HepG2 (cell line): ENCODE data around the gene EIF2B1. TPM values are rescaled to one million over a fixed set of nuclear protein-coding genes. Genes with fewer than 3 reads are reported as not detected.

Experiments used
- ATAC-seq: fragments of 200-7000 bp; cut with Tn5 transposase; 3 replicates; pipeline ENCODE4 v1.9.1; 2020; ENCODE audit warnings: mild to moderate bottlenecking, moderate library complexity
- BruUV-seq: library from RNA; stranded (reverse); fragments of 400-500 nt; replicated peaks from 2 replicates; lab custom pipeline; 2021; lab: Mats Ljungman, UMichigan
- CTCF ChIA-PET: fragments of 300-600 bp; formaldehyde crosslinking; extraction: SDS; loops from one replicate; lab custom pipeline; 2021; ENCODE audit warnings: low total read pairs, inconsistent platforms, low intra/inter-chr PET ratio; lab: Yijun Ruan, JAX
- POLR2A ChIA-PET: fragments of 350-600 bp; sonication (Branson Sonifier 250); formaldehyde crosslinking; loops from one replicate; lab custom pipeline; 2020; ENCODE audit warnings: antibody characterized with exemption, inconsistent platforms; lab: Yijun Ruan, JAX
- DNase-seq: peaks from one replicate; pipeline ENCODE4 v3.0.0-alpha.2; 2015; ENCODE audit warnings: low spot score
- FAIRE-seq: peaks from 3 replicates; lab custom pipeline; 2011; peaks lifted over from hg19 to GRCh38; lab: Jason Lieb, UNC
- H2AFZ ChIP-seq: one replicate; pipeline ENCODE4 v1.6.1; 2011; ENCODE audit warnings: low read length, inconsistent platforms
- H3K27ac ChIP-seq: fragments of 300-600 bp; 3 replicates; pipeline ENCODE4 v1.8.0; 2011; ENCODE audit warnings: mixed run types, mild to moderate bottlenecking, mixed read lengths, low read length, inconsistent platforms; ENCODE audit not compliant: insufficient read depth; ENCODE audit errors: extremely low read length
- H3K27me3 ChIP-seq, 2 experiments: fragments of 200-600 bp in 1 of 2; 2 replicates in 1 of 2; 3 replicates in 1 of 2; pipeline versions ENCODE4 v1.6.0 to v1.8.0; 2011; ENCODE audit warnings: low read length in 2 of 2, mild to moderate bottlenecking in 2 of 2, moderate library complexity in 2 of 2, inconsistent platforms in 1 of 2; ENCODE audit not compliant: insufficient read depth in 2 of 2, control insufficient read depth in 1 of 2
- H3K36me3 ChIP-seq, 2 experiments: fragments of 200-600 bp in 1 of 2; replicated peaks in 1 of 2; 2 replicates in 1 of 2; 3 replicates in 1 of 2; pipeline versions ENCODE4 v1.5.1 to v1.8.0; 2011; ENCODE audit warnings: low read length in 2 of 2, inconsistent platforms in 1 of 2; ENCODE audit not compliant: insufficient read depth in 2 of 2, control insufficient read depth in 1 of 2
- H3K4me1 ChIP-seq: 2 replicates; pipeline ENCODE4 v1.5.1; 2012; ENCODE audit warnings: low read length, inconsistent platforms; ENCODE audit not compliant: insufficient read depth
- H3K4me2 ChIP-seq: 2 replicates; pipeline ENCODE4 v1.6.0; 2011; ENCODE audit warnings: low read depth, low read length, inconsistent platforms
- H3K4me3 ChIP-seq, 3 experiments: fragments of 200-600 bp in 1 of 3; sonication (generic), shearing (Covaris generic) in 1 of 3; replicated peaks in 1 of 3; 2 replicates each; pipeline ENCODE4 v1.5.1; 2011 to 2016; ENCODE audit warnings: low read length in 3 of 3, inconsistent platforms in 2 of 3, low read depth in 2 of 3, mild to moderate bottlenecking in 2 of 3, control low read depth in 1 of 3, mixed read lengths in 1 of 3; ENCODE audit not compliant: insufficient read depth in 1 of 3
- H3K79me2 ChIP-seq: one replicate; pipeline ENCODE4 v1.6.1; 2011; ENCODE audit warnings: low read length, inconsistent platforms; ENCODE audit not compliant: insufficient read depth
- H3K9ac ChIP-seq: 2 replicates; pipeline ENCODE4 v1.6.0; 2011; ENCODE audit warnings: mild to moderate bottlenecking, low read depth, low read length, inconsistent platforms; ENCODE audit not compliant: insufficient read depth
- H3K9me3 ChIP-seq: 2 replicates; pipeline ENCODE4 v1.5.1; 2012; ENCODE audit warnings: mild to moderate bottlenecking, low read length
- H4K20me1 ChIP-seq: 2 replicates; pipeline ENCODE4 v1.6.0; 2011; ENCODE audit warnings: inconsistent platforms, mild to moderate bottlenecking, low read length, moderate library complexity; ENCODE audit not compliant: insufficient read depth
- AGO1 ChIP-seq: fragments of 200-400 bp; formaldehyde crosslinking; IDR thresholded peaks from 2 replicates; pipeline ENCODE4 v1.6.1; 2017; ENCODE audit warnings: mild to moderate bottlenecking, low read depth, low read length, moderate library complexity; ENCODE audit not compliant: poor library complexity, severe bottlenecking
- FOSL2 ChIP-seq: sonication (generic); formaldehyde crosslinking; IDR thresholded peaks from 2 replicates; pipeline ENCODE4 v1.4.0; 2020; ENCODE audit warnings: missing genetic modification reagents
- HDAC1 ChIP-seq: sonication (generic); formaldehyde crosslinking; IDR thresholded peaks from 2 replicates; pipeline ENCODE4 v1.5.1; 2020; ENCODE audit warnings: mild to moderate bottlenecking, missing genetic modification reagents
- MBD4 ChIP-seq: IDR thresholded peaks from 2 replicates; pipeline ENCODE4 v1.6.1; 2012; ENCODE audit warnings: low read length, inconsistent platforms, borderline replicate concordance
- MXD3 ChIP-seq: IDR thresholded peaks from 2 replicates; pipeline ENCODE4 v1.6.1; 2016; ENCODE audit warnings: mild to moderate bottlenecking, missing biosample characterization, missing genetic modification reagents
- TOPORS ChIP-seq: sonication (generic); formaldehyde crosslinking; IDR thresholded peaks from 2 replicates; pipeline ENCODE4 v1.8.0; 2023; ENCODE audit warnings: mild to moderate bottlenecking, missing genetic modification reagents
- XRCC5 ChIP-seq: fragments of 200-400 bp; formaldehyde crosslinking; optimal IDR thresholded peaks from 2 replicates; pipeline ENCODE3; 2017; ENCODE audit warnings: mild to moderate bottlenecking, low read length
- ZBED4 ChIP-seq: sonication (generic); formaldehyde crosslinking; IDR thresholded peaks from 2 replicates; pipeline ENCODE4 v1.4.0; 2020; ENCODE audit warnings: missing genetic modification reagents, borderline replicate concordance
- ZBTB42 ChIP-seq: sonication (generic); formaldehyde crosslinking; IDR thresholded peaks from 2 replicates; pipeline ENCODE4 v1.5.0; 2020; ENCODE audit warnings: mild to moderate bottlenecking, missing genetic modification reagents
- ZNF256 ChIP-seq: sonication (generic); formaldehyde crosslinking; conservative IDR thresholded peaks from 2 replicates; pipeline ENCODE4 v1.4.0; 2020; ENCODE audit warnings: missing genetic modification reagents
- ZNF782 ChIP-seq: sonication (generic); formaldehyde crosslinking; IDR thresholded peaks from 2 replicates; pipeline ENCODE4 v1.4.0; 2020; ENCODE audit warnings: missing genetic modification reagents, mild to moderate bottlenecking, borderline replicate concordance
- WGBS: methylation state at CpG from one replicate; pipeline ENCODE4 v1.1.6; 2017; ENCODE audit warnings: low lambda C conversion rate; 5-methylcytosine and 5-hydroxymethylcytosine counted together
- in situ Hi-C: cut with HindIII; loops from 2 replicates; pipeline ENCODE4 v1.10.0; 2017; ENCODE audit warnings: low pct_unique_long_range_greater_than_20kb; ENCODE audit not compliant: extremely low pct_ligation_motif_present
- intact Hi-C: fragments of 100-400 bp; cut with micrococcal nuclease; formaldehyde crosslinking; loops from one replicate; pipeline ENCODE4 v1.10.0; 2022; ENCODE audit not compliant: unreplicated experiment
- polyA plus RNA-seq, 8 experiments: library from polyadenylated mRNA; depleted of rRNA in 3 of 8; stranded (reverse) in 7 of 8; unstranded in 1 of 8; fragments of >200 nt; fragmentation: Illumina TruSeq in 4 of 8; extraction: Trizol in 4 of 8; gene quantifications; 2 replicates each; pipeline versions ENCODE4 v1.2.1 to v1.2.3, GENCODE V29; 2011 to 2016; ENCODE audit warnings: low read depth in 4 of 8, missing spikeins in 1 of 8, mixed read lengths in 1 of 8; ENCODE audit not compliant: insufficient read depth in 1 of 8
- total RNA-seq, 5 experiments: library from RNA; depleted of rRNA; stranded (reverse); fragments of >200 nt; fragmentation: Illumina TruSeq; extraction: Trizol; gene quantifications; 2 replicates each; pipeline ENCODE4 v1.2.3, GENCODE V29; 2016; ENCODE audit warnings: low read depth in 1 of 5
- TF ChIP-seq, protein P1 (sequence below): sonication (generic); IDR thresholded peaks from 2 replicates; pipeline ENCODE4 v1.6.1; 2016; ENCODE audit warnings: low read depth, borderline replicate concordance
- TF ChIP-seq, protein P2 (sequence below): sonication (generic); formaldehyde crosslinking; IDR thresholded peaks from 2 replicates; pipeline ENCODE4 v1.8.0; 2022; ENCODE audit warnings: mild to moderate bottlenecking, missing genetic modification reagents, borderline replicate concordance

EIF2B1 gene
- total and polyA plus RNA-seq, 2 of the 13 experiments (the other 11 are each of a cell fraction or from before 2014, with no cell fraction given): 18.7 to 37.4 TPM

GRCh38 chr12:123608182-123608581 lies 25.3 kb downstream of the EIF2B1 start:
- Histone ChIP-seq H3K4me3 (no peak overlapping the region), H2AFZ (no peak overlapping the region), H3K36me3 (peaks cover 30 to 82% of the 10 kb centered on the region in 2 experiments), H3K4me2 (no peak overlapping the region), H3K27me3 (no peaks in the 10 kb centered on the region), H3K9me3 (no peaks in the 10 kb centered on the region), H3K79me2 (peaks cover 25% of the 10 kb centered on the region), H3K9ac (no peak overlapping the region), H4K20me1 (no peaks in the 10 kb centered on the region), H3K27ac (no peak overlapping the region), H3K4me1 (peaks cover 18% of the 10 kb centered on the region)
- no peak for ATAC-seq
- no TSS peak for BruUV-seq
- DNase-seq: no peak
- TF ChIP-seq HDAC1 (CRISPR knock-in tag) (no peak), ZBTB42 (no peak), ZNF782 (CRISPR knock-in tag) (no peak), FOSL2 (CRISPR knock-in tag) (no peak), AGO1 (no peak), ZNF256 (no peak), MBD4 (no peak)
- ChIA-PET CTCF (no interaction called here), POLR2A (no interaction called here)
- in situ Hi-C loops (no loop called here), intact Hi-C loops (no loop called here)
- 97% methylated on average over 8 of the region's 8 CpGs for WGBS
- FAIRE-seq: no peak

DNA sequence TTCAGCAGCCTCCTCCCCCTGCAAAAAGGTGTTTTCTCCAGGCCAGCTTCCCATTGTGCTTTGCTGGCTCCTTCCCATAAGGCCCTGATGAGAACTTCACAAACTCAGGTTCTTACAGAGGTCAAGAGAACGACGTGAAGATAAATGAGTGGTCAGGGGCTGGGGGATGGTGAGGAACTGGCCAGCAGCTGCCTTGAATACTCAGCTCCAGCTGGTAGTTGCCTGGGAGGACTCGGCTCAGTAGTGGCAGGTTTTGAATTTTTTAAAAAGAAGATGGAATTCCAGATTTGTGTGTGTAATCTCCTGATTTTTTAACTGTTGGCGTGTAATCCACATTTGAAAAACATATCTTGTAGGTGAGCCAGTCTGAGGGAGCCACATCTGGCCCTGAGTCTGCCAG lies 25.7 kb downstream of the EIF2B1 start:
- Histone ChIP-seq H3K4me3 (no peak overlapping the region), H3K9ac (no peak overlapping the region), H3K4me2 (no peak overlapping the region), H3K4me1 (peaks cover 21% of the 10 kb centered on the region), H3K36me3 (peaks cover 28 to 78% of the 10 kb centered on the region in 2 experiments), H3K79me2 (peaks cover 29% of the 10 kb centered on the region), H4K20me1 (no peaks in the 10 kb centered on the region), H3K9me3 (no peaks in the 10 kb centered on the region), H3K27ac (no peak overlapping the region), H3K27me3 (no peaks in the 10 kb centered on the region), H2AFZ (no peak overlapping the region)
- DNase-seq: no peak
- ChIA-PET POLR2A (no interaction called here), CTCF (no interaction called here)
- in situ Hi-C loops (no loop called here), intact Hi-C loops (no loop called here)
- FAIRE-seq: no peak
- ATAC-seq: no peak
- no TSS peak for BruUV-seq
- WGBS: 92% methylated on average over 4 of the region's 4 CpGs
- TF ChIP-seq TOPORS (CRISPR knock-in tag) (no peak), ZBED4 (no peak), XRCC5 (no peak), MXD3 (CRISPR knock-in tag) (no peak)
- TF ChIP-seq, protein P1, sequence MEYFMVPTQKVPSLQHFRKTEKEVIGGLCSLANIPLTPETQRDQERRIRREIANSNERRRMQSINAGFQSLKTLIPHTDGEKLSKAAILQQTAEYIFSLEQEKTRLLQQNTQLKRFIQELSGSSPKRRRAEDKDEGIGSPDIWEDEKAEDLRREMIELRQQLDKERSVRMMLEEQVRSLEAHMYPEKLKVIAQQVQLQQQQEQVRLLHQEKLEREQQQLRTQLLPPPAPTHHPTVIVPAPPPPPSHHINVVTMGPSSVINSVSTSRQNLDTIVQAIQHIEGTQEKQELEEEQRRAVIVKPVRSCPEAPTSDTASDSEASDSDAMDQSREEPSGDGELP: no peak
- TF ChIP-seq, protein P2, sequence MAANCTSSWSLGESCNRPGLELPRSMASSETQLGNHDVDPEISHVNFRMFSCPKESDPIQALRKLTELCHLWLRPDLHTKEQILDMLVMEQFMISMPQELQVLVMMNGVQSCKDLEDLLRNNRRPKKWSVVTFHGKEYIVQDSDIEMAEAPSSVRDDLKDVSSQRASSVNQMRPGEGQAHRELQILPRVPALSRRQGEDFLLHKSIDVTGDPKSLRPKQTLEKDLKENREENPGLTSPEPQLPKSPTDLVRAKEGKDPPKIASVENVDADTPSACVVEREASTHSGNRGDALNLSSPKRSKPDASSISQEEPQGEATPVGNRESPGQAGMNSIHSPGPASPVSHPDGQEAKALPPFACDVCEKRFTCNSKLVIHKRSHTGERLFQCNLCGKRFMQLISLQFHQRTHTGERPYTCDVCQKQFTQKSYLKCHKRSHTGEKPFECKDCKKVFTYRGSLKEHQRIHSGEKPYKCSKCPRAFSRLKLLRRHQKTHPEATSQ (CRISPR knock-in tag): no peak
